Measurements from ENCODE around the gene ALDH3B1. TPM values are rescaled to one million over a fixed set of nuclear protein-coding genes. Genes with fewer than 3 reads are reported as not detected.

The ALDH3B1 gene
- total RNA-seq, 1 experiment from 2014 or later, result 18.3 TPM

DNA sequence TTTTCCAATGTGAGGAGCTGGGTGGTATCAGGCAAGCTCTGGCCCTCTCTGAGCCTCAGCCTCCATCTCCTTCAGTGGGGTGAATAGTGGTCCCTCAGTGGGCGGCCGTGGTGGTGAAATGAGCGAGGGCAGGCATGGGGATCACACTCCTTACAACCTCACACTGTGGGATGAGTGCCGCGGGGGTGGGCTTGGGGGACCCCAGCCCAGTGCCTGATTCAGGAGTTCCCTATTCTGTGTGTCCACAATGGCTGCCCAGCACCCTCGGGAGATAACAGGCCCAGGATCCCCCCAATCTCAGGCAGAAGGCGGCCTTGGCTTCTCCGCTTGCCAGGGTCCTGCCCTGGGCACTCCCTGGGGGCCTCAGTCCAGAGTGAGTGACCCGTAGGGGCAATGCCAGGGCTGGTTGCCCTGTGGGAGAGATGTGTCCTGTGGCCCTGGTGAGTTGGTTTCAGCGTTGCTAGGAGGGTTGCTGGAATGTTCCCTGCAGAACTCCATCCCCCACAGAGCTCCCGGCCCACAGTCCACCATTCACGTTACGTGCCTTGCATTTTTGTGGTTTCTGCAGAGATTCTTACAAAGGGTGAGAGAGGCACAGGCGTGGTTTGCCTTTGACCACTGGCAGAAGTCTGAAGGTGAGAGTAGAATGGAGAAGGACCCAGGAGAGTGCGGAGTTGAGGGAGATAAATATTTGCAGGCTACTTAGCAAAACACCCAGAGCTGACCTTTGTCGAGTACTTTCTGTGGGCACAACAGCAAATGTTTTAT, 2.9 kb downstream of the ALDH3B1 start:
- no TSS peak for BruUV-seq (replicated peaks)
- peak; percentile 40 for ATAC-seq
- Histone ChIP-seq H3K27me3 (ENCODE audit: control insufficient read depth, insufficient read depth, low read length) (no peaks in the 10 kb centered on the region), H3K9me3 (ENCODE audit: control insufficient read depth, insufficient read depth, low read depth, low read length) (no peaks in the 10 kb centered on the region), H3K36me3 (ENCODE audit: control insufficient read depth, insufficient read depth, low read length) (no peaks in the 10 kb centered on the region), H3K4me1 (ENCODE audit: control insufficient read depth, insufficient read depth, low read length) (peaks cover 85% of the 10 kb centered on the region), H3K4me3 (ENCODE audit: low read depth in 2 of 2, low read length in 2 of 2) (no peak overlapping the region; a peak in 1 of 4 replicates), H3K27ac (ENCODE audit: low read length) (peak overlapping the region; percentile 92)
- no peak for DNase-seq (ENCODE audit: low read depth, low spot score)
- no peak for TF ChIP-seq SIN3A (IDR thresholded peaks at IDR 0.05; ENCODE audit: borderline replicate concordance, insufficient read depth, low read depth, low read length)
- TF ChIP-seq POLR2AphosphoS5 (IDR thresholded peaks at IDR 0.05; ENCODE audit: low read depth, low read length), result no peak; the same call in 1 of the 2 replicates
- TF ChIP-seq, protein P1, sequence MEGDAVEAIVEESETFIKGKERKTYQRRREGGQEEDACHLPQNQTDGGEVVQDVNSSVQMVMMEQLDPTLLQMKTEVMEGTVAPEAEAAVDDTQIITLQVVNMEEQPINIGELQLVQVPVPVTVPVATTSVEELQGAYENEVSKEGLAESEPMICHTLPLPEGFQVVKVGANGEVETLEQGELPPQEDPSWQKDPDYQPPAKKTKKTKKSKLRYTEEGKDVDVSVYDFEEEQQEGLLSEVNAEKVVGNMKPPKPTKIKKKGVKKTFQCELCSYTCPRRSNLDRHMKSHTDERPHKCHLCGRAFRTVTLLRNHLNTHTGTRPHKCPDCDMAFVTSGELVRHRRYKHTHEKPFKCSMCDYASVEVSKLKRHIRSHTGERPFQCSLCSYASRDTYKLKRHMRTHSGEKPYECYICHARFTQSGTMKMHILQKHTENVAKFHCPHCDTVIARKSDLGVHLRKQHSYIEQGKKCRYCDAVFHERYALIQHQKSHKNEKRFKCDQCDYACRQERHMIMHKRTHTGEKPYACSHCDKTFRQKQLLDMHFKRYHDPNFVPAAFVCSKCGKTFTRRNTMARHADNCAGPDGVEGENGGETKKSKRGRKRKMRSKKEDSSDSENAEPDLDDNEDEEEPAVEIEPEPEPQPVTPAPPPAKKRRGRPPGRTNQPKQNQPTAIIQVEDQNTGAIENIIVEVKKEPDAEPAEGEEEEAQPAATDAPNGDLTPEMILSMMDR (IDR thresholded peaks at IDR 0.05), result no peak
- TF ChIP-seq TCF7L2 (IDR thresholded peaks at IDR 0.05; ENCODE audit: low read depth, low read length), result no peak
- TF ChIP-seq, protein P2, sequence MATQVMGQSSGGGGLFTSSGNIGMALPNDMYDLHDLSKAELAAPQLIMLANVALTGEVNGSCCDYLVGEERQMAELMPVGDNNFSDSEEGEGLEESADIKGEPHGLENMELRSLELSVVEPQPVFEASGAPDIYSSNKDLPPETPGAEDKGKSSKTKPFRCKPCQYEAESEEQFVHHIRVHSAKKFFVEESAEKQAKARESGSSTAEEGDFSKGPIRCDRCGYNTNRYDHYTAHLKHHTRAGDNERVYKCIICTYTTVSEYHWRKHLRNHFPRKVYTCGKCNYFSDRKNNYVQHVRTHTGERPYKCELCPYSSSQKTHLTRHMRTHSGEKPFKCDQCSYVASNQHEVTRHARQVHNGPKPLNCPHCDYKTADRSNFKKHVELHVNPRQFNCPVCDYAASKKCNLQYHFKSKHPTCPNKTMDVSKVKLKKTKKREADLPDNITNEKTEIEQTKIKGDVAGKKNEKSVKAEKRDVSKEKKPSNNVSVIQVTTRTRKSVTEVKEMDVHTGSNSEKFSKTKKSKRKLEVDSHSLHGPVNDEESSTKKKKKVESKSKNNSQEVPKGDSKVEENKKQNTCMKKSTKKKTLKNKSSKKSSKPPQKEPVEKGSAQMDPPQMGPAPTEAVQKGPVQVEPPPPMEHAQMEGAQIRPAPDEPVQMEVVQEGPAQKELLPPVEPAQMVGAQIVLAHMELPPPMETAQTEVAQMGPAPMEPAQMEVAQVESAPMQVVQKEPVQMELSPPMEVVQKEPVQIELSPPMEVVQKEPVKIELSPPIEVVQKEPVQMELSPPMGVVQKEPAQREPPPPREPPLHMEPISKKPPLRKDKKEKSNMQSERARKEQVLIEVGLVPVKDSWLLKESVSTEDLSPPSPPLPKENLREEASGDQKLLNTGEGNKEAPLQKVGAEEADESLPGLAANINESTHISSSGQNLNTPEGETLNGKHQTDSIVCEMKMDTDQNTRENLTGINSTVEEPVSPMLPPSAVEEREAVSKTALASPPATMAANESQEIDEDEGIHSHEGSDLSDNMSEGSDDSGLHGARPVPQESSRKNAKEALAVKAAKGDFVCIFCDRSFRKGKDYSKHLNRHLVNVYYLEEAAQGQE (IDR thresholded peaks at IDR 0.05; ENCODE audit: insufficient read depth in 1 of 2, low read depth in 2 of 2, low read length in 1 of 2), result no peak
- intact Hi-C loops (cut with micrococcal nuclease; ENCODE audit: unreplicated experiment) (no loop called here), in situ Hi-C loops (cut with HindIII; ENCODE audit: low pct_unique_long_range_greater_than_20kb, low sequenced_read_pairs) (no loop called here)
- CTCF ChIA-PET, result no interaction called here
- POLR2A ChIA-PET, result interaction anchor here (0.6 kb wide), 2 partner anchors 20 to 48 kb away, joined by 3 to 5 read pairs; no protein-coding TSS in a partner anchor

DNA sequence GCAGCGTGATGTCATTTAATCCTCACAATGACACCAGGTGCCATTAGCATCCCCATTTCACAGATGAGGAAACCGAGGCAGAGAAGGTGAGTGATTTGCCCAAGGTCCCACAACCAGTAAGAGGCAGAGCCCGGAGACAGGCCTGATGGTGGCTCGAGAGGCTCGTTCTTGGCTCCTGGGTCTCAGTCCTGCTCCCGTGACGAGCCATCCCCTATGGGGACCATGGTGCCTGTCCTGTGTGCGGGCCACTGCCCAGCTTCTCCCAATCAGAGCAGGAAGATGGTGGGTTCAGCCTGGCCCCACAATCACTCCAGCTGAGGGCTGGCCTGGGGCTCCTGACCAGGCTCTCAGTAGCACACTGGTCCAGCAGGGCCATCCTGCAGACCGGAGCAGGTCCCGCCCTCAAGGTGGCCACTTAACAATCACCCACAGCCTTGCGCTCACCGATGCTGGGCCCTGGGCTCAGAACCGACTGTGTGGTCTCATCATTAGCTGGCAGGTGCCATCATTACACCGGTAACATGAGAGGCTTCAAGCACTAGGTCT, 3.6 kb downstream of the ALDH3B1 start:
- BruUV-seq (replicated peaks), result no TSS peak
- no peak overlapping the region; a peak in 1 of 4 replicates for H3K4me3 ChIP-seq (ENCODE audit: low read depth in 2 of 2, low read length in 2 of 2)
- ChIA-PET CTCF (no interaction called here), POLR2A (interaction anchor here (0.6 kb wide), 2 partner anchors 20 to 48 kb away, joined by 3 to 5 read pairs; no protein-coding TSS in a partner anchor)
- no peak for TF ChIP-seq SIN3A (IDR thresholded peaks at IDR 0.05; ENCODE audit: borderline replicate concordance, insufficient read depth, low read depth, low read length)
- TF ChIP-seq TCF7L2 (IDR thresholded peaks at IDR 0.05; ENCODE audit: low read depth, low read length), result no peak
- TF ChIP-seq, protein P1 (IDR thresholded peaks at IDR 0.05), result no peak
- TF ChIP-seq, protein P2 (IDR thresholded peaks at IDR 0.05; ENCODE audit: insufficient read depth in 1 of 2, low read depth in 2 of 2, low read length in 1 of 2), result no peak
- no peak; the same call in 1 of the 2 replicates for TF ChIP-seq POLR2AphosphoS5 (IDR thresholded peaks at IDR 0.05; ENCODE audit: low read depth, low read length)
- ATAC-seq, result no peak
- intact Hi-C loops (cut with micrococcal nuclease; ENCODE audit: unreplicated experiment), result no loop called here
- peaks cover 85% of the 10 kb centered on the region for H3K4me1 ChIP-seq (ENCODE audit: control insufficient read depth, insufficient read depth, low read length)
- H3K36me3 ChIP-seq (ENCODE audit: control insufficient read depth, insufficient read depth, low read length), result no peaks in the 10 kb centered on the region
- no peaks in the 10 kb centered on the region for H3K9me3 ChIP-seq (ENCODE audit: control insufficient read depth, insufficient read depth, low read depth, low read length)
- no peak for DNase-seq (ENCODE audit: low read depth, low spot score)
- peak overlapping the region; percentile 92 for H3K27ac ChIP-seq (ENCODE audit: low read length)
- H3K27me3 ChIP-seq (ENCODE audit: control insufficient read depth, insufficient read depth, low read length), result no peaks in the 10 kb centered on the region
- in situ Hi-C loops (cut with HindIII; ENCODE audit: low pct_unique_long_range_greater_than_20kb, low sequenced_read_pairs), result no loop called here

Measured in Panc1 (cell line).